AG04450 (cell line): ENCODE data around the gene RIPOR1. TPM values are rescaled to one million over a fixed set of nuclear protein-coding genes. Genes with fewer than 3 reads are reported as not detected.
"Not testable (repeated sequence)": the region's sequence is repeated elsewhere in the genome, so short reads cannot be mapped to it uniquely, and the experiment has no call there.

ENCODE experiments used
- CTCF ChIA-PET: fragments of 300-600, 350-600 bp; formaldehyde crosslinking; extraction: SDS; loops from one replicate; lab custom pipeline; 2022; ENCODE audit warnings: antibody characterized with exemption, inconsistent platforms; lab: Charles Lee
- POLR2A ChIA-PET: fragments of 350-600 bp; formaldehyde crosslinking; extraction: SDS; loops from one replicate; lab custom pipeline; 2021; ENCODE audit warnings: antibody characterized with exemption, inconsistent platforms; lab: Yijun Ruan, JAX
- DNase-seq: peaks from one replicate; pipeline ENCODE4 v3.0.0-alpha.2; 2011; ENCODE audit warnings: low read depth, low spot score
- H3K27ac ChIP-seq: one replicate; pipeline ENCODE4 v1.5.1; 2012; ENCODE audit warnings: low read depth, low read length, control low read depth
- H3K27me3 ChIP-seq: one replicate; pipeline ENCODE4 v1.6.0; 2012; ENCODE audit warnings: low read length; ENCODE audit not compliant: control insufficient read depth, insufficient read depth
- H3K4me3 ChIP-seq: 2 replicates; pipeline ENCODE4 v1.5.1; 2011; ENCODE audit warnings: mild to moderate bottlenecking, low read depth, low read length, control low read depth
- H3K9me3 ChIP-seq: 2 replicates; pipeline ENCODE4 v1.5.1; 2012; ENCODE audit warnings: low read length; ENCODE audit not compliant: control insufficient read depth, insufficient read depth
- CTCF ChIP-seq: IDR thresholded peaks from 2 replicates; pipeline ENCODE4 v1.5.1; 2011; ENCODE audit warnings: low read depth, low read length, control low read depth, inconsistent platforms
- polyA plus RNA-seq: library from polyadenylated mRNA; depleted of rRNA; stranded (reverse); fragments of >200 nt; gene quantifications from 2 replicates; pipeline ENCODE4 v1.2.3, GENCODE V29; 2011

Gene RIPOR1
- polyA plus RNA-seq, 1 experiment: 9.9 TPM

DNA sequence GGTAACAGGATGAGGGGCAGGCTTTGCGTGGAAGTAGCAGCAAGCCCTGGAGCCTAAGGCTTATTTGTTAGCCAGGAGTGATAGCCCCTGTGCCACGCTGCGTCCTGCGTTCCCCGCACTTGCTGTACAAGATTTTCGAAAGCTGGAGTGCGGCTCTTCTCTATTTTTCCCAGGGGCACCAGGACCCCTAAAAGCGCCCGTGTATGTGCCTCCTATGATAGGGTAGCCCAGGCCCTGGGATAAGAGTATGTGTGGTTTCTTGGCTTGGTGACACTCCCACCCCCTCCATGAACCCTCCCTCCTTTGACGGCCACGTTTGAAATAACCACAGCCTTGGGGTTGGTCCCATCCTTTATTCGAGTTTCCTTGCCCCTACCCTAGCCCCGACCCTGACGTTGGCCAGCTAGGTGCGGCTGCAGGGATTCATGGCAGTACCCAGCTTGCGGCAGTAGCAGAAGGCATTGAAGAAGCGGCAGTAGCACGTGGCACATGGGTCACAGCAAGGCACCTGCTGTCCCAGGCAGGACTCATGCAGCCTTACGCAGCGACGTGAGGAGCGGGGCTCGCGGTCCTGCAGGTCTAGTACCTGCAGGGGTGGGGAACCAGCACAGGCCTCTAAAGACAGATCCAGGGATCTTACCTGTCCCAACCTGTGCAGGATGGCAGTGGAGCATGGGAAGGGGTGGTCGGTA lies 46.2 kb upstream of the RIPOR1 start:
- ChIA-PET POLR2A (interaction anchor here (0.6 kb wide), 1 partner anchor 121 kb away, joined by 3 read pairs; no protein-coding TSS in a partner anchor), CTCF (interaction anchor here (1.0 to 5.5 kb wide), 7 partner anchors 10 to 56 kb away, joined by 3 to 54 read pairs (median 10); no protein-coding TSS in a partner anchor)
- H3K27me3 ChIP-seq: no peaks in the 10 kb centered on the region
- DNase-seq: no peak
- H3K27ac ChIP-seq: peak overlapping the region; percentile 57
- no peaks in the 10 kb centered on the region; the same call in 1 of the 2 replicates for H3K9me3 ChIP-seq
- peak overlapping the region; percentile 71 for H3K4me3 ChIP-seq
- TF ChIP-seq CTCF: no peak

- no peak for TF ChIP-seq CTCF
- Histone ChIP-seq H3K27me3 (no peaks in the 10 kb centered on the region), H3K27ac (no peak within 1 kb of the TSS), H3K9me3 (no peaks in the 10 kb centered on the region; the same call in 1 of the 2 replicates), H3K4me3 (no peak within 1 kb of the TSS; the same call in 1 of the 2 replicates)
- CTCF ChIA-PET: interaction anchor here (1.0 to 5.5 kb wide), 3 partner anchors 9 to 57 kb away, joined by 3 to 54 read pairs (median 49); no protein-coding TSS in a partner anchor
- DNase-seq: no peak
- POLR2A ChIA-PET: no interaction called here
Measured at GRCh38 chr16:67483150-67483549, 45.5 kb upstream of the RIPOR1 start, which contains the start of gene AGRP. AGRP (minus strand) TSS chr16:67483547; CDS start chr16:67483398, 149 bp downstream.

GRCh38 chr16:67483731-67484525 lies 44.7 kb upstream of the RIPOR1 start:
- Histone ChIP-seq H3K27me3 (no peaks in the 10 kb centered on the region), H3K9me3 (no peaks in the 10 kb centered on the region; the same call in 1 of the 2 replicates), H3K27ac (no peak overlapping the region), H3K4me3 (no peak overlapping the region)
- TF ChIP-seq CTCF: no peak
- POLR2A ChIA-PET: no interaction called here
- no peak for DNase-seq
- CTCF ChIA-PET: interaction anchor here (1.8 to 5.5 kb wide), 2 partner anchors 8 to 30 kb away, joined by 6 to 49 read pairs; no protein-coding TSS in a partner anchor

DNA sequence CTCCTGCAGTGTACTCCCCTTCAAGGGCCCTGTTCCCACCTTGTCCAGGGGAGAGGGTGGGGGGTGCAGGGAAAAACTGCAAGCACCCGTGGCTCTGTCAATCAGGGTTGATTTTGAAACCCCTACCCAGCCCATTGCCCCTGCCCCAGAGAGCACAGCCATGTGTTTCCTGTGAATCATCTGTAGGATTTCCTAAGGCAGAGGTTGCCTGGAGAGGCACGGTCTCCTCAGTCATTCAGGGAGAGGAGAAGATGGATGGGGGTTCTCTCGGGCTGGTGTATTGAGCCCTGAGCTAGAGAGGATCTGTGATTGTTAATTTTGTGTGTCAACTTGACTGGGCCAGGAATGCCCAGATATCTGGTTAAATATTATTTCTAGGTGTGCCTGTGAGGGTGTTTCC lies 41.8 kb upstream of the RIPOR1 start:
- no peaks in the 10 kb centered on the region for H3K27me3 ChIP-seq
- H3K27ac ChIP-seq: no peak overlapping the region
- POLR2A ChIA-PET: no interaction called here
- H3K4me3 ChIP-seq: no peak overlapping the region
- CTCF ChIA-PET: interaction anchor here (1.7 to 6.2 kb wide), 2 partner anchors 27 to 34 kb away, joined by 5 to 41 read pairs; no protein-coding TSS in a partner anchor
- no peak for DNase-seq
- no peaks in the 10 kb centered on the region for H3K9me3 ChIP-seq
- no peak for TF ChIP-seq CTCF

DNA sequence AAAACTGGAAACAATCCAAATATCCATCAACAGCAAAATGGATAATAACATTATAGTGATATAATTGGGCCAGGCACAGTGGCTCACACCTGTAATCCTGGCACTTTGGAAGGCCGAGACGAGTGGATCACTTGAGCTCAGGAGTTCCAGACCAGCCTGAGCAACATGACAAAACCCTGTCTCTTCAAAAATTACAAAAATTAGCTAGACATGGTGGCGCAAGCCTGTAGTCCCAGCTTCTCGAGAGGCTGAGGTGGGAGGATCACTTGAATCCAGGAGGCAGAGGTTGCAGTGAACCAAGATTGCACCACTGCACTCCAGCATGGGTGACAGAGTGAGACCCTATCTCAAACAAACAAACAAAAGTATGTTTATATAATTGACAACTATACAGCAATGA lies 41.1 kb upstream of the RIPOR1 start:
- DNase-seq, H3K4me3 ChIP-seq, POLR2A ChIA-PET, H3K9me3 ChIP-seq, H3K27me3 ChIP-seq, H3K27ac ChIP-seq: not testable (repeated sequence)
- CTCF ChIA-PET: interaction anchor here (1.7 to 6.2 kb wide), 2 partner anchors 26 to 33 kb away, joined by 5 to 41 read pairs; no protein-coding TSS in a partner anchor
